ENCODE results near the gene JARID2.
A peak's percentile ranks its signal among the peaks of the same experiment; 100 is the strongest.

Gene JARID2

DNA sequence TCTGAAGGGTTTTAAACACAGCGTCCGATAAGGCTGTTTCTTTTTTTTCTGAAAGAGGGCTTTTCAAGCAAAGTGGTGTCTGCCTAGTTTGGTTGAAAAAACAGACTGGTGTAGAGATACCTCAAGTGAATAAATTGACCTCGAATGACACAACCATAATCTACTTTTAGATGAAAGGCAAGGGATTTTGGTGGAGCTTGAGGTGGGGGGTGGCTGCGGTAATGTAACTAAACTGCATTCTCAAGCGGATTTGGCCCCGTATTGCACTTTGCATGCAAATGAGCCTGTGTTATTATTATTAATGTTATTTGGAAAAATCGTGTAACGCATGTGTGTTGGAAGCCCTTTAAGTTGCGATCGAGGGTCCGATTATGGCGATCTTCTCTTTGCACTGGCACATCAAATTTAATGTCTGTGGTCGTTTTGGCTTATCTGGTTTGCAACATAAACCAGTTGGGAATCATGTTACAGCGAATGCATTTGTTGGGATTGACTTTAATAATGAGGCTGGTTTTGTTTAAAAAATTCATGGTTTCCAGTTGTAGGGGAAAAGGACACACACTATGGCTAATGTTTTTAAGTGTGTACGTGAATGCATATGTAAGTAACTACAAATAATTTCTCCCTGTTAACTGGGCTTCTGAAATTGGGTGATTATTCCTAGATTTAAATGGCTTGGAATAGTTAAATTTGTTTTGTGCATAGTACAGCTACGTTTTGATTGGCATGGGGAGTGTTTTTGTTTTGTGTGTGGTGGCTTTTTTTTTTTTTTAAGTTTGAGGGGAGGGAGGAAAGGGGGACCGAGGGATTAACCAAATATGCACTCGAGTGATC lies 1.0 kb downstream of the JARID2 start:
- no peak for DNase-seq (ENCODE audit: low read depth in 2 of 3, low spot score in 2 of 3)

- DNase-seq (ENCODE audit: low read depth in 2 of 3, low spot score in 2 of 3): peak; percentile 27 to 49 (median 41)
Observed at GRCh38 chr6:15247500-15248450, 1.9 kb downstream of the JARID2 start.

DNA sequence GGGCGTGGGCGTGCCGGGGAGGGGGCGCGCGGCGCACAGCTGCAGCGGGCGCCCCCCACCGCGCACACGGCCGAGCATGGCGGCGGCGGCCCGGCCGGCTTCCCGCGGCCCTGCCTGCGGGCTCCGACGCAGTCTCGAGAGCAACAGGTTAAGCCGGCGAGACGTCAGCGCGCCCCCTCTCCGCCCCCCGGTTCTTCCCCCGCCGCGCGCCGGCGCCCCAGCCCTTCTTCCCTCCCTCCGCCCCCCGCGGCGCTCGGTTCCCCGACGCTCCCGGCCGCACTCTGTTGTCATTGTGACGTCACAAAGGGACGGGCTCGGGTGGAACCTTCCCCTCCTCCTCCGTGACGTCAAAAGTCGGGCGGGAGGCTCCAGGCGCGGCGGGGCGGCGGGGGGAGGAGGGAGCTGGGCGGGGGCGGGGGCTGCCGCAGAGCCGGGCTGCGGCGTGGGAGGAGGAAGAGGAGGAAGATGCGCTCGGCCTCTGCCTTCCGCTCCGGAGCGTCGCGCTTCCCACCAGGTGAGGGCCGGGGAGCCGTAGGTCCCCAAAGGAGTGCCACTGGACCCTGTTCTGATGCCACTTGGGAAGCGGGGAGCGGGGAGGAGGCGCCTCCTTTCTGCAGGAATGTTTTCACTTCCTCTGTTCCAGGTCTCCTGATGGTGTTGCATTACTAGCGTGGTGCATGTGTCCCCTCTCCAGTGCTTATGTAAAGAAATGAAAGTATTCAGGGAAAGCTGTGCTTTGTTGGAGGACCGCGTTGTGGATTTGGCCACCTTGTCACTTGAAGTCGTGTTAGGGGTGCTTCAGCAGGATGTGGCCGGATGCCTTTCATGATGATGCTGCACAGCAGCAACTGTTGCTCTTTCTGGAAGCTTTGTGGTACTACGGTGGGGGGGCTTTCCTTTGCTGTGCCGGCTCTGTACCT lies 2.8 kb downstream of the JARID2 start:
- DNase-seq (ENCODE audit: low read depth in 2 of 3, low spot score in 2 of 3): peak; percentile 71 to 85 (median 81)

DNA sequence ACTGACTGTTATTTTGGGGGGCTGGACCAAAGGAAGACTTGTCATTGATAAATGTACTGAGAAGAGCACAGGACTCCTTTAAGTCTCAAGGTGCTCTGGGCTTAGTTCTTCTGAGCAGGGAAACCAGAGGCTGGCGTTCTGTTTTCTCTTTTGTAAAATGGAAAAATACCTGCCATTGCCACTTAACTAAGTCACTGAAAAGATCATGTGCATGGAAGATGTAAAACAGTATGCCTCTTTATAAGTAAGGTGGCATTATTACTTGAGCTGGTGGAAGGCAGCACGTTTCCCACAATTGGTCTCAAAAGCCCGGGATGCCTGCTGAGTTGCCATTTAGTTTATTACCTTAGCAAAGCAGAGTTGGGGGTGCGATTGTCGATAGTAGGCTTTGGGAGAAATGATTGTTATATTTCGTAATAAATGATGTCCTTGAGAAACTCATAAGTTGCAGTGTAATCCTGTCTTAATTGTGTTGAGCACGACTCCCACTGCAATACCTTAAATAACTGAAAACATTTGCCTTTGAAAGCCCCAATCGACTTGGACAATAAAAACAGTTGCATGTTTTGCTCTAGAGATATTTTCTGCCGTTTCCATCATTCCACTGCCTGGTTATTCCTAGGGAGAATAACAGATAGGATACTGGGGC lies 3.6 kb downstream of the JARID2 start:
- no peak for DNase-seq (ENCODE audit: low read depth in 2 of 3, low spot score in 2 of 3)

DNA sequence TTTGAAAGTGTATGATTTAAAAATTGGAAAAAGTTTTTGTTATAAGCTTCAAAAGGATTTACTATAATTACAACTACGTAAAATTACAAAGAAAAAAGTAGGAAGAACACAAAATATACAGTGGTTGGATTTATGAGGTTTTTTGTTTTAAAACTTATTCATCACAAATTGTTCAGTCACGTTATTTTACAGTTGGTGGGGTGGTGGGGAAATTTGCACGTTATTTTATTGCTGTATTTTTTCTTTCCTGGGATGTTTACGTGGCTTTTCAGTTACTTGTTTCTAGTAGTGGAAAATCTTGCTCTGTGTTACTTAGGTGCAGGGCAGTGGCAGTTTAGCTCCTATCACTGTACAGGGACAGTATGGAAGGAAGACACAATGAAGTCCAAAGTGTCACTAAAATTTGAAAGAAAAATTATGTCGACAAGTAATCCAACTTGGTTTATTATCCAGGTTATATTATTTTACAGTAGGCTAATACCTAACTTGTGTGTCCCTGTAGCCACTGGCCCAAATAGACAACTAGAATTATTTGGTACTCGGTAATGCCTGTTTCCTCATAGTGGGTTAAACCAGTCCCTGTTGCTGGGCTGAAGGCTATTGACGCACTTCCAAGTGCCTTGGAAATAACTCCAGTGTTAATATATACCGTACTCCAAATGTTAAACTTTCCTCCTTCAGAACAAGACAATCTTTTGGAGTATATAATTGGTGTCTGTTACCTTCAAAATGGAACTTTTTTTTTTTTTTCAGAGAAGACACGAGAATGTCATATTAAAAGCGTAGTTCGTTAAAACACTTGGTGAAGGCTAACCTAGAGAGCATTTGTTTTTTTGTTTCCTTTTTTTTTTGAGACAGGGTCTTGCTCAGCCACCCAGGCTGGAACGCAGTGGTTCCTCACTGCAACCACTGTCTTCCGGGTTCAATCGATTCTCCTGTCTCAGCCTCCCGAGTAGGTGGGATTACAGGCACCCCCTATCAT lies 4.6 kb downstream of the JARID2 start:
- no peak for DNase-seq (ENCODE audit: low read depth in 2 of 3, low spot score in 2 of 3)

- no peak for DNase-seq (ENCODE audit: low read depth in 2 of 3, low spot score in 2 of 3)
Observed at GRCh38 chr6:15252195-15252594, 6.3 kb downstream of the JARID2 start.

DNA sequence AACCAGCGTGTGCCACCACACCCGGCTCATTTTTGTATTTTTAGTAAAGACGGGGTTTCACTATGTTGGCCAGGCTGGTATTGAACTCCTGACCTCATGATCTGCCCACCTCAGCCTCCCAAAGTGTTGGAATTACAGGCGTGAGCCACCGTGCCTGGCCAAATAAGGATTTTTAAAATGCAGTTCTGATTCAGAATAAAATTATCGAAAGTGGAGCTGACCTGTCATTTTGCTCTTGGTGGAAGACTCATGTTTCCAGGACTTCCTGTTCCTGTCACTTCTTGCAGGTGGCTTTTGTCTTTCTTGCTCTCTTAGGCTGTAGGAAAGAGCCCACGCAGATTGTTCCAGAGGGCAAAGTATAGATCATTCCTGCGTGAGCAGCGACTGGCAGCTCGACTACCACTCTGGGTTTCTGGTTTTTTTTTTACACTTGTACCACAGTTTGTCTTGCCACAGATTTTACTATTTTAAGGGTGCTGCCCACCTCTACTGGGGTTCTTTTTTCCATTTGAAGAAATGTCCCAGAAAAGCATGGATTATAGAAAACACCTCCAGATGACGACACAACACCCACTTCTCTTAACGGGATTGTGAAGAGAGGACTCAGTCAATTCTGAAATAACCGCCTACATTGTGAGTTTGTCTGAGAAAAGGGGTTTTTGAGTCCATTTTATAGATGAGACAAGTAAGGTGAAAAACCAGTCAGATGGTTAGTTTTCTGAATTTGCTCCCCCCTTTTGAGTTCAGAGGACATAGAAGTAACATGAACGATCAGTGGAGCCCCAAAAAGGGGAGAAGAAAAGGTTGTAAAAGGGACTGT lies 7.5 kb downstream of the JARID2 start:
- DNase-seq (ENCODE audit: low read depth in 2 of 3, low spot score in 2 of 3): no peak

DNA sequence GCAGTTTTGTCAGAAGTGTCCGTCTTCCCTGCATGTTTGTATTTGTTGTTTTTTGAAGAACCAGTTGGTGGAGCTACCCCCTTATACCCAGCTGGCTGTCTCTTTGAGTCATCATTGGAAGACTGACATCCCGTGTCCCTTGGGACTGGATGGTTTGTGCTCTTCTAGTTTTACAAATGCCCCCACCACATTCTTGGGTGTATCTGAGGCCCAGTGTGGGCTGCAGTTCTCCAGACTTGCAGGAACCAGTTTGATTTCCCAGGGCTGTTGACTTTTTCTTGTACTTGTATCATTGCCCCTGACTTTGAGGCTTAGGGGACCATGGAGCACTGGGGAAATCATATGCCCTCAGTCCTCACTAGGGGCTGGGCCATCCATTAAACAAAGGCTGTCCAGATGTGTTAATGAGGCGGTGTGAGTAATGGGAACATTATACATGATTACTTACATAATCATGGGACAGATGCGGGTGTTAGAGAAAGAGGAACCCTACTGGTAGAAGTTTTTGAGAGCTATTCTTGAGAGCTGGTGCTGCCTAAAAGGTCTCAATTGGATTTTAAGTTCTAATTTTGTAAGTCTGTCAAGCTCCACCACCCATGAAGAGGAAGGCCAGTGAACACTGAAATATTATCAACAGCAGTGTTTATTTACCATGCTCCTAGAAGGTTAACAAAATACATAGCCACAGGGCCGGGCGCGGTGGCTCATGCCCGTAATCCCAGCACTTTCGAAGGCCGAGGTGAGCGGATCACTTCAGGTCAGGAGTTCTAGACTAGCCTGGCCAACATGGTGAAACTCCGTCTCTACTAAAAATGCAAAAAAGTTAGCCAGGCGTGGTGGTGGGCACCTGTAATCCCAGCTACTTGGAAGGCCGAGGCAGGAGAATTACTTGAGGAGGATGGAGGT lies 8.5 kb downstream of the JARID2 start:
- DNase-seq (ENCODE audit: low read depth in 2 of 3, low spot score in 2 of 3): no peak

DNA sequence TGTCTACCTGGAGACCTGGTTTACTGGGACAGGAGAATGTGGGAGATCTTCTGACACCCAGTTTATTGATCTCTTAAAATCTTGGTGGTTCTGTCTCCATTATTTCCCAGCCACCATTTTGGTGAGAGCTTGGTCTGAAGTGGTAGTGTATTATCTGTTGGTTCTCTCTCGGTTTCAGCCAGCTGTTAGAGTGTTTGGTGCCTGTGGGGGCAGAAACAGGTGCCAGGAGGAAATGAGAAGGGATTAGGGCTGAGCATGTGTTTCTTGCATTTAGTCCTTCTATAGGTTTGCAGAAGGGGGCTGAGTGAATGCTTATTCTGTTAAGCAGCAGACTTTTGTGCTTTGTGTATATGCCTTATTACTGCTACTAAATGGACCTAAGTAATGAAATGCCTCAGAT lies 9.6 kb downstream of the JARID2 start:
- DNase-seq (ENCODE audit: low read depth in 2 of 3, low spot score in 2 of 3): no peak

- DNase-seq (ENCODE audit: low read depth in 2 of 3, low spot score in 2 of 3): no peak
Observed at GRCh38 chr6:15255909-15256395, 10.1 kb downstream of the JARID2 start.

DNA sequence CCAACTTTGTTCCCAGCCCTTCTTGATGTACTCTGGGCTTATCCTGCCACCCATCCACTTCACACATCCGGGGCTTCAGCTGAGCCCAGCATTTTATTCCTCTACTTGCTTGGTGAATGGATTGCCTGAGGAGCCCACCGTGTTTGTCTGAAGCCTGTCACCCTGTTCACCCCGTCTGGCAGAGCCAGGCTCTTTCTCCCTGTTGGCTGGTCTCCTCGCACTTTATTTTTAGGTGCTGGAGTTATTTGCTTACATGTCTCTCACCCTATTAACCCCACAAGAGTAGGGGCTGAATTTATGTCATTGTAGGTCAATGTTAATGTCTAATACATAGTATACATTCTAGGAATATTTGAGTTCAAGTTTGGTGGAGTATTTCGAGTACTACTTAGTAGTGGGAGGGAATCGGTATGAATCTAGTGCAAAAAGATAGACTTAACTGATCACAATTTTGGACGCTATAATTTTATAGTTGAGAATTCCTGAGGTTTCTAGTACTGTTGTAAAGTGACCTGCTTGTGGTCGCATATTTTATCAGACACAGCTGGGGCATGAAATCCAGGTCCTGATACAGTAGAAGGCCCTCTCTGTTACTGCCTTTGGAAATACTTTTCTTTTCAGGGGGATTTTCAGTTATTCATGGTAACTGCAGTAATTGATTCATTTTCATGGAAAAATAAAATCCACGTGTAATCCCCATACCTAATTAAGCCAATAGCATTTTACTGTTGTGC lies 10.8 kb downstream of the JARID2 start:
- no peak for DNase-seq (ENCODE audit: low read depth in 2 of 3, low spot score in 2 of 3)

DNA sequence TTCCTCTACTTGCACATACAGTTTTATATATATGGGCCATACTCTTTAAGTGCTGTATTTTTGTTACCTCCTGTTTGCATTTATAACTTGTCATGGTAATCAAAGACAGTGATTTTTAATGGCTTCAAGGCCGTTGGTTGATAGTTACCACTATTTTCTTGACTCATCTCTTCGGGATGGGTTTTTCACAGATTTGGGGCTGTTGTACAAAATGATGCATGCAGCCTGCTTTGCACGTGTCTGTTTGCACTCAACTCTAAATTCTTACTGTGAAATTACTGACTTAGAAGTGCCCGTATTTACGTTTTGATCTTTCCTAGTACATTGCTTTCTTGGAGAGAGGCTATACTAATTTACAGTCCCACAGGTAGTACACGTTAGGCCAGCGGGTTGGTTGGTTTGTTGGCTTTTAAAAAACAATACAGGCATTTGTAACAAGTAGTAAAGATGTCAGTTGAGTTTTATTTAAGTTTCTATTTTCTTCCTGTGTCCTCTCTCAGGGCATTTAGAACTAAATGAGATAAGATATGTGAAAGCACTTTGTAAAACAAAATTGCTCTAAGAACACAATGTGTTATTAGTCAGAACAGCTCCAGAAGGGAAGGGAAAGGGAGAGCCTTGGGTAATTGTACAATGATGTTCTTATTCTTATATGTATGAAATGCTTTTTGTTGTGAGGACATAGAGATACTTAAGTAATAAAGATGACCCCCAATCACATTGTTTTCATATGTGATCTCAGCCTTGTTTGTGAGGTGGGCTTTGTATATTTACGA lies 11.7 kb downstream of the JARID2 start:
- no peak for DNase-seq (ENCODE audit: low read depth in 2 of 3, low spot score in 2 of 3)

DNA sequence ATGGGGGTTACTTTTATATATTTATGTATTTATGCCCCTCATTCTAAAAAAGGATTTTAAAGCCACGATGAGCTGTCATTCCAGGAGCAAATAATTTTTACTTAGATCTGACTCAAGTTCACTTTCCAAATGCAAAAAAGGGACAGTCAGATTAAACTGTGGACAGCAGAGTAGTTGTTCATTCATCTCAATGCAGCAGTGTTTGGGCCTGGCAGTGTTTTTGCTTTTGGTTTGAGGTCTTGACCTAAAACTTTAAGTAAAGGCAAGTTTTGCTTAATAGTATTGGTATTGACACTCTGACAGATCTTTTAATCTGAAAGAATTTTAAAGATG lies 13.9 kb downstream of the JARID2 start:
- no peak for DNase-seq (ENCODE audit: low read depth in 2 of 3, low spot score in 2 of 3)

DNA sequence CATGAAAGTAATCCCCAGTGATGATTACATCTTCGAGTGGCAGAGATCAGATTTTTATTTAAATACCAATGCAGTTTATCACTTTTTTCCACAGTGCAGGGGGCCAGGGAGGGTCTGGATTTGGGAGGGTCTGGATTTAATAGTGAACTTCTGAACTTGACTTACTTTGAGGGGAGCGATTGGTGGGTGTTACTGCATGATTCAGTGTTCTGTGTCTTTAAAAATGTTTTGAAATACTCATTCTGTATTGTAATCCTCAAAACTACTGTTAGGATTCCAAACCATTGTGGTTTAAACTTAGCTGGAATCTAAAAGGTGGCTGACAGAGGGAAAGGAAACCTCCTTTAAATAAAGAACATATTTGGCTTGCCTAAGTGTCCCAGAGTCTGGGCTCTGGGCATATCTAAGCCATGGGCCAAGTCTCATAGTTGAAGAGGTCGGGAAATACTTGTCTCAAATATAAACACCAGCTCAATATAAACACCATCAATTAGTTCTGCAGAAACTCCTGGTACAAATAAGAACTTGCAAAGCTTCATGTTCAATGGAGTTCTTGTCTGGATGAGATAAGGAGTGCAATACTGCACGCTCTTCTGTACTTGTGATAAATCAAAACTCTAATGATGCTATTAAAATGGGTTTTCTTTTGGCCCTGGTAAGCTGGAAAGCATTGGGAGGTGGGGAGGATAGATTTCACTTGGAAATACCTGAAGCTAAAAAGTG lies 14.4 kb downstream of the JARID2 start:
- DNase-seq (ENCODE audit: low read depth in 2 of 3, low spot score in 2 of 3): no peak

- no peak for DNase-seq (ENCODE audit: low read depth in 2 of 3, low spot score in 2 of 3)
Observed at GRCh38 chr6:15263780-15264374, 18.0 kb downstream of the JARID2 start.
